HG02884 (cell line): Measurements from ENCODE around the gene CD40.
A peak's percentile ranks its signal among the peaks of the same experiment; 100 is the strongest.
"Not testable (repeated sequence)": the region's sequence is repeated elsewhere in the genome, so short reads cannot be mapped to it uniquely, and the experiment has no call there.

ENCODE experiments used
- ATAC-seq: cut with Tn5 transposase; IDR thresholded peaks from one replicate; pipeline ENCODE4 v1.9.1; 2021; ENCODE audit warnings: mild to moderate bottlenecking, moderate library complexity; ENCODE audit not compliant: unreplicated experiment

CD40 gene

GRCh38 chr20:46091622-46092535 lies 26.2 kb upstream of the CD40 start:
- not testable (repeated sequence) for ATAC-seq

GRCh38 chr20:46093531-46093930 lies 24.6 kb upstream of the CD40 start:
- no peak for ATAC-seq

GRCh38 chr20:46099491-46100287 lies 18.4 kb upstream of the CD40 start:
- no peak for ATAC-seq

- ATAC-seq, result not testable (repeated sequence)
These were observed 17.7 kb upstream of the CD40 start for GRCh38 chr20:46100444-46100843.

- ATAC-seq, result no peak
These were observed 17.1 kb upstream of the CD40 start for GRCh38 chr20:46100988-46101387.

GRCh38 chr20:46101957-46102356 lies 16.2 kb upstream of the CD40 start:
- ATAC-seq, result no peak

- ATAC-seq, result no peak
These were observed 15.2 kb upstream of the CD40 start for GRCh38 chr20:46102940-46103339.

- ATAC-seq, result no peak
These were observed 13.9 kb upstream of the CD40 start for GRCh38 chr20:46104262-46104661.

GRCh38 chr20:46107061-46107460 lies 11.1 kb upstream of the CD40 start:
- no peak for ATAC-seq

GRCh38 chr20:46108435-46108841 lies 9.7 kb upstream of the CD40 start:
- ATAC-seq, result peak; percentile 84

GRCh38 chr20:46108976-46109375 lies 9.1 kb upstream of the CD40 start:
- no peak for ATAC-seq

GRCh38 chr20:46111028-46111835 lies 6.9 kb upstream of the CD40 start:
- no peak for ATAC-seq

GRCh38 chr20:46111836-46112212 lies 6.3 kb upstream of the CD40 start:
- ATAC-seq, result no peak

- no peak for ATAC-seq
These were observed 5.5 kb upstream of the CD40 start for GRCh38 chr20:46112430-46113112.

GRCh38 chr20:46113113-46113470 lies 5.0 kb upstream of the CD40 start:
- no peak for ATAC-seq

- no peak for ATAC-seq
These were observed 3.7 kb upstream of the CD40 start for GRCh38 chr20:46114449-46114848.

- no peak for ATAC-seq
These were observed 437 bp downstream of the CD40 start for GRCh38 chr20:46118481-46119020.

- ATAC-seq, result no peak
These were observed 973 bp downstream of the CD40 start for GRCh38 chr20:46119028-46119546.

GRCh38 chr20:46119547-46119946 lies 1.4 kb downstream of the CD40 start:
- no peak for ATAC-seq

- no peak for ATAC-seq
These were observed 2.0 kb downstream of the CD40 start for GRCh38 chr20:46120136-46120535.
